Colonic mucosa (tissue), 4 donors: Measurements from ENCODE around the gene YAP1. TPM values are rescaled to one million over a fixed set of nuclear protein-coding genes. Genes with fewer than 3 reads are reported as not detected.
A peak's percentile ranks its signal among the peaks of the same experiment; 100 is the strongest.

Experiments used
- DNase-seq: peaks from one replicate; pipeline ENCODE4 v3.0.0-alpha.2; 2020
- H3K27ac ChIP-seq: fragments of 200-600 bp; one replicate; pipeline ENCODE4 v1.8.0; 2021
- H3K27me3 ChIP-seq: fragments of 200-600 bp; one replicate; pipeline ENCODE4 v1.8.0; 2021
- H3K36me3 ChIP-seq: fragments of 200-600 bp; one replicate; pipeline ENCODE4 v1.8.0; 2021
- H3K4me1 ChIP-seq: fragments of 200-600 bp; one replicate; pipeline ENCODE4 v1.8.0; 2021; ENCODE audit warnings: mild to moderate bottlenecking
- H3K4me3 ChIP-seq: fragments of 200-600 bp; one replicate; pipeline ENCODE4 v1.8.0; 2021
- H3K9ac ChIP-seq, 2 donors: one replicate each; pipeline ENCODE4 v1.7.0; 2013; ENCODE audit warnings: control low read depth in 2 of 2, low read depth in 2 of 2, low read length in 2 of 2
- H3K9me3 ChIP-seq: fragments of 200-600 bp; one replicate; pipeline ENCODE4 v1.8.0; 2021
- intact Hi-C: fragments of 100-400 bp; cut with DNase I; formaldehyde crosslinking; loops from one replicate; pipeline ENCODE4 v1.14.1; 2022
- total RNA-seq, 2 donors: library from RNA; stranded (reverse); fragmentation: NEBNext Ultra II Directional in 1 of 2; extraction: Animal tissue kit (Norgen Biotek cat#: 25700) in 1 of 2; gene quantifications; one replicate each; pipeline ENCODE4 v1.2.1, GENCODE V29; 2021
- TF ChIP-seq, protein P1 (sequence below): fragments of 200-600 bp; IDR thresholded peaks from one replicate; pipeline ENCODE4 v1.8.0; 2022; ENCODE audit warnings: antibody characterized with exemption, mild to moderate bottlenecking
- donor health status: healthy.
- donor health status: DM: no; HTN: no; CAD: no.
- donor health status: DM: no; HTN: no; CAD: no.

The YAP1 gene
- total RNA-seq, 2 donors from 2014 or later: 43.9 to 71.7 TPM

DNA sequence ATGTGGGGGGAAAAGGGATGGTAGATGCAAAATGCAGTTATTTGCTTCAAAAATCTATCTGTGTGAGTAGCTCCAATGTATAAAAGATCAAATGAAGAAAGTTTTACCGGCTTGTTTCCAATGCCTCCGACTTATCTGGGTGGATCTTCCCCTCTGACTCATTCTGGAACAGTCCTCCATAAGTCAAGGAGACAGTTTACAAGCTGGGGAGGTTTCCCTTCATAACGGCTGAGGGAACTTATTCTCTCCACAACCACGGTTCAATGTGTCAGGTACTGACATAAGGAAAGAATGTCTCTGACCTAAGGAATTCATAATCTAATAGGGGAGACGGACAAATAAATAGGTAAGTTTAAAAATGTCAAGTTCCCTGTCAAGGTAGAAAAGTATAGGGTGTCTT lies 157.4 kb downstream of the YAP1 start:
- H3K4me3 ChIP-seq: peak overlapping the region; percentile 39
- H3K9ac ChIP-seq: peak overlapping the region in 1 of 2 donors; percentile 75

DNA sequence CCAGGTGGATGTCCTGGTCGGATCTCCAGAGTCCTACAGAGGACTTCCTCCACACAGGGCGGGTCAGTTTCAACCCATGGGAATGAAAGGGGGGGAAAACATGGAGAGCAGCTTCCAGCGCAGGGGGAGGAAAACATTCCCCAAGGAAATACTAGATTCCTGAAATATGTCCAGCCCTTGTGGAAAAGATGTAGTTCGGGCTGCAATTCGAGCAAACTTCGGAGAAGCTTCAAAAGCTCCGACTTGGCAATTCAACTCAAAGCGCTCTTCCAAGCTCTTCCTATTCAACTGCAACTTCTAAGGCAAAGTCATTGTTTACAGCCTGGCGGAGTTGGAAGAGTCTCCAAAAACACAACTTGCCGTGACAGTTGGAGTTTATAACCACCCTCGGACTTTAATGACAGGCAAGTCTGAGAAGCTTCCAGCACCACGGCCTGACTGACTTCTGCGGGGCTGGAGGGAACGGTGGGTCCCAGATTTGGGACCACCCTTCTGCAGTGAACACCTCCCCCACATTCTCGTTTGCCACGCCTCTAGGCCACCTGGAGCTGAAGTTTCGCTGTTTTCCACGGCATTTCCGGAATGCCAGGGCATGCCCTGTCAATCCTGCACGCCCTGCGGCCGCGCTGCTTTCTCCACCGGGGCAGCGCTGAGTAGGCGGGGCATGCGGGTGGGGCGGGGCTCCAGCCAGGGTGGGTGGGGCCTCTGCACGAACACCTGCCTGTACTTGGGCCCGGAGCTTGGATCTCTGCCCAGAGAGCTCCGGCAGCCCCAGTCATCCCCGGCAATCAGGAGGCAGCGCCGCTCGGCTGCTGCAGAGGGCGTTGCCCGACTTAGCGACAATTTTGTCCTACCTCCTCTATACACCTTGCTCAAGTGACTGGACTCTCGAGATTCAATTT lies 158.1 kb downstream of the YAP1 start:
- peak overlapping the region; percentile 39 for H3K4me3 ChIP-seq
- peak overlapping the region; percentile 85 for H3K27ac ChIP-seq
- H3K36me3 ChIP-seq: no peaks in the 10 kb centered on the region
- no peaks in the 10 kb centered on the region for H3K9me3 ChIP-seq
- H3K27me3 ChIP-seq: no peaks in the 10 kb centered on the region
- H3K4me1 ChIP-seq: no peaks in the 10 kb centered on the region
- TF ChIP-seq, protein P1, sequence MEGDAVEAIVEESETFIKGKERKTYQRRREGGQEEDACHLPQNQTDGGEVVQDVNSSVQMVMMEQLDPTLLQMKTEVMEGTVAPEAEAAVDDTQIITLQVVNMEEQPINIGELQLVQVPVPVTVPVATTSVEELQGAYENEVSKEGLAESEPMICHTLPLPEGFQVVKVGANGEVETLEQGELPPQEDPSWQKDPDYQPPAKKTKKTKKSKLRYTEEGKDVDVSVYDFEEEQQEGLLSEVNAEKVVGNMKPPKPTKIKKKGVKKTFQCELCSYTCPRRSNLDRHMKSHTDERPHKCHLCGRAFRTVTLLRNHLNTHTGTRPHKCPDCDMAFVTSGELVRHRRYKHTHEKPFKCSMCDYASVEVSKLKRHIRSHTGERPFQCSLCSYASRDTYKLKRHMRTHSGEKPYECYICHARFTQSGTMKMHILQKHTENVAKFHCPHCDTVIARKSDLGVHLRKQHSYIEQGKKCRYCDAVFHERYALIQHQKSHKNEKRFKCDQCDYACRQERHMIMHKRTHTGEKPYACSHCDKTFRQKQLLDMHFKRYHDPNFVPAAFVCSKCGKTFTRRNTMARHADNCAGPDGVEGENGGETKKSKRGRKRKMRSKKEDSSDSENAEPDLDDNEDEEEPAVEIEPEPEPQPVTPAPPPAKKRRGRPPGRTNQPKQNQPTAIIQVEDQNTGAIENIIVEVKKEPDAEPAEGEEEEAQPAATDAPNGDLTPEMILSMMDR: peak; percentile 32
- peak overlapping the region; percentile 36 to 75 for H3K9ac ChIP-seq
- DNase-seq: peak; percentile 95
- intact Hi-C loops: no loop called here

More for the DNA sequence above, 157.4 kb downstream of the YAP1 start:
- peak; percentile 50 for DNase-seq
- Histone ChIP-seq H3K27ac (peak overlapping the region; percentile 85), H3K4me1 (no peaks in the 10 kb centered on the region), H3K9me3 (no peaks in the 10 kb centered on the region), H3K27me3 (no peaks in the 10 kb centered on the region), H3K36me3 (no peaks in the 10 kb centered on the region)
- intact Hi-C loops: no loop called here
- TF ChIP-seq, protein P1: no peak

- Histone ChIP-seq H3K9ac (peak overlapping the region in 1 of 2 donors; percentile 44), H3K4me1 (no peaks in the 10 kb centered on the region), H3K9me3 (no peaks in the 10 kb centered on the region), H3K4me3 (peak overlapping the region; percentile 39), H3K27me3 (no peaks in the 10 kb centered on the region), H3K27ac (peak overlapping the region; percentile 85), H3K36me3 (no peaks in the 10 kb centered on the region)
- intact Hi-C loops: no loop called here
- no peak for DNase-seq
- TF ChIP-seq, protein P1: peak; percentile 2
Observed at GRCh38 chr11:102268985-102269470, 158.8 kb downstream of the YAP1 start.

- H3K27ac ChIP-seq: no peak overlapping the region
- no peak overlapping the region for H3K4me3 ChIP-seq
- TF ChIP-seq, protein P1: no peak
- no peaks in the 10 kb centered on the region for H3K27me3 ChIP-seq
- no peaks in the 10 kb centered on the region for H3K9me3 ChIP-seq
- peak overlapping the region in 1 of 2 donors; percentile 1 for H3K9ac ChIP-seq
- no peaks in the 10 kb centered on the region for H3K36me3 ChIP-seq
- no peak for DNase-seq
- intact Hi-C loops: no loop called here
- no peaks in the 10 kb centered on the region for H3K4me1 ChIP-seq
Observed at GRCh38 chr11:102269927-102270326, 159.7 kb downstream of the YAP1 start.

DNA sequence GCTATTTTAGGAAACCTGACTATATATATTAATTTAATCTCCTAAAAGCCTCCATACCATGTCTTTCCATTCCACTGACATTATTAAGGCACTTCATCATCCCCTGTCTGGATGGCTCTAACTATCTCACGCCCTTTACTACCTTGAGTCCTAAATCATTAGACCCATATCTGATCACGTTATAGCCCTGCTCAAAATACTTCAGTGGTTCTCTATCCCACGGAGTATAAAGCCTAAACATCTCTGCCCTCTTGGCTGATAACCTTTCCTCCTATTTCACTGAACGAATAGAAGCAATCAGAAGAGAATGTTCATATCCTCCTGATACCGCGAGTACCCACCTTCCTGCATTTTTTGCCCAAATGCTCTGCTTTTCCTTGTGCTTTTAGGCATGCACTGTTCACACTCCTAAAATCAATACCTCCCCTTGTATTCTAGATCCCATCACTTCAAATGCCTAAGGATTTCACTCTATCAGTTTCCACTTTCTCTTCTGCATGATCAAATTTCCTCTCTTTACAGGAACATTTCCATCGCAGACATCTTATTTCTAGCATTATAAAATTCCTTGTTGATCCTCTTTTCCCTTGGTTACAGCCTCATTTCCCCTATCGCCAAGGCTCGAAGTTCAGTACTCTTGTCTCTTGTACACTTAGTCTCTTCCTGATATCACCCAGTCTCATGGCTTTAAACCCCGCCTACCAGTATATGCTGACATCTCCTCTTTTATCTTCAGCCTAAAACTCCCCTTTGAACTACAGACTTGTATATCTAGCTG lies 162.0 kb downstream of the YAP1 start:
- no peaks in the 10 kb centered on the region for H3K36me3 ChIP-seq
- H3K4me3 ChIP-seq: no peak overlapping the region
- H3K9ac ChIP-seq: peak overlapping the region in 1 of 2 donors; percentile 46
- no peaks in the 10 kb centered on the region for H3K27me3 ChIP-seq
- no peaks in the 10 kb centered on the region for H3K4me1 ChIP-seq
- no peak overlapping the region for H3K27ac ChIP-seq
- H3K9me3 ChIP-seq: no peaks in the 10 kb centered on the region
- TF ChIP-seq, protein P1: no peak
- intact Hi-C loops: no loop called here
- peak; percentile 41 for DNase-seq
